B cell (primary cell): Measurements from ENCODE around the gene AFF2. TPM values are rescaled to one million over a fixed set of nuclear protein-coding genes. Genes with fewer than 3 reads are reported as not detected.

Experiments used
- ATAC-seq: fragments of 200-7000 bp; cut with Tn5 transposase; one replicate; pipeline ENCODE4 v1.10.0; 2021; ENCODE audit warnings: low read depth, mild to moderate bottlenecking, moderate number of reproducible peaks, moderate library complexity
- CTCF ChIA-PET: fragments of 350-600 bp; sonication (Branson Sonifier 250); formaldehyde crosslinking; loops from one replicate; lab custom pipeline; 2021; ENCODE audit warnings: antibody characterized with exemption, inconsistent platforms; lab: Charles Lee
- POLR2A ChIA-PET: fragments of 350-600 bp; sonication (Branson Sonifier 250); formaldehyde crosslinking; loops from one replicate; lab custom pipeline; 2021; ENCODE audit warnings: antibody characterized with exemption; lab: Charles Lee
- DNase-seq: peaks from one replicate; pipeline ENCODE4 v3.0.0; 2013
- H2AFZ ChIP-seq: 2 replicates; pipeline ENCODE4 v1.6.1; 2012; ENCODE audit warnings: mild to moderate bottlenecking, low read depth, low read length; ENCODE audit not compliant: insufficient read depth, poor library complexity, severe bottlenecking
- H3K27ac ChIP-seq, 2 donors: 1 replicate in 1 of 2; 2 replicates in 1 of 2; pipeline ENCODE4 v1.5.1; 2012 to 2013; ENCODE audit warnings: low read length in 2 of 2, mild to moderate bottlenecking in 2 of 2, moderate library complexity in 1 of 2
- H3K27me3 ChIP-seq, 4 experiments: fragments of 200-600 bp in 1 of 4; sonication (generic) in 1 of 4; replicated peaks in 1 of 4; 1 replicate in 2 of 4; 2 replicates in 2 of 4; pipeline versions ENCODE4 v1.6.1 to v1.7.0; 2013 to 2016; ENCODE audit warnings: low read length in 3 of 4, mild to moderate bottlenecking in 2 of 4, mixed read lengths in 1 of 4, moderate library complexity in 1 of 4; ENCODE audit not compliant: insufficient read depth in 4 of 4, control insufficient read depth in 3 of 4; ENCODE audit errors: control extremely low read depth in 1 of 4
- H3K36me3 ChIP-seq, 2 experiments: replicated peaks in 1 of 2; 1 replicate in 1 of 2; 2 replicates in 1 of 2; pipeline versions ENCODE4 v1.6.1 to v1.7.1; 2013; ENCODE audit warnings: low read length in 1 of 2; ENCODE audit not compliant: insufficient read depth in 2 of 2, control insufficient read depth in 1 of 2; ENCODE audit errors: control extremely low read depth in 1 of 2, extremely low read depth in 1 of 2
- H3K4me1 ChIP-seq, 2 donors: fragments of 200-600 bp in 1 of 2; sonication (generic) in 1 of 2; 1 replicate in 1 of 2; 2 replicates in 1 of 2; pipeline versions ENCODE4 v1.5.1 to v1.6.1; 2013 to 2017; ENCODE audit warnings: low read length in 2 of 2; ENCODE audit not compliant: control insufficient read depth in 2 of 2, insufficient read depth in 2 of 2
- H3K4me2 ChIP-seq: replicated peaks from 2 replicates; pipeline ENCODE3; 2012; ENCODE audit warnings: mild to moderate bottlenecking, low read depth, low read length; ENCODE audit not compliant: poor library complexity, severe bottlenecking
- H3K4me3 ChIP-seq, 5 experiments: fragments of 200-600 bp in 1 of 5; sonication (generic) in 1 of 5; 1 replicate in 3 of 5; 2 replicates in 2 of 5; pipeline versions ENCODE4 v1.5.1 to v1.7.0; 2011 to 2016; ENCODE audit warnings: low read length in 4 of 5, mild to moderate bottlenecking in 4 of 5, low read depth in 2 of 5, control low read depth in 1 of 5, moderate library complexity in 1 of 5; ENCODE audit not compliant: insufficient read depth in 1 of 5; ENCODE audit errors: control extremely low read depth in 1 of 5, extremely low read depth in 1 of 5
- H3K79me2 ChIP-seq: fragments of 200-600 bp; sonication (generic); one replicate; pipeline ENCODE4 v1.6.0; 2016; ENCODE audit warnings: low read length; ENCODE audit not compliant: control insufficient read depth, insufficient read depth
- H3K9ac ChIP-seq: fragments of 200-600 bp; sonication (generic); 2 replicates; pipeline ENCODE4 v1.6.1; 2017; ENCODE audit warnings: mild to moderate bottlenecking, low read length, moderate library complexity
- H3K9me3 ChIP-seq, 3 donors: one replicate each; pipeline versions ENCODE4 v1.6.1 to v1.7.1; 2013; ENCODE audit warnings: low read length in 2 of 3; ENCODE audit not compliant: control insufficient read depth in 2 of 3, insufficient read depth in 1 of 3; ENCODE audit errors: control extremely low read depth in 1 of 3
- H4K20me1 ChIP-seq: 2 replicates; pipeline ENCODE4 v1.6.0; 2012; ENCODE audit warnings: mild to moderate bottlenecking, low read length; ENCODE audit not compliant: insufficient read depth, control insufficient read depth, poor library complexity, severe bottlenecking
- H3K27ac Mint-ChIP-seq: one replicate; pipeline ENCODE4 v1.8.0; 2021; ENCODE audit warnings: mixed read lengths
- H3K27me3 Mint-ChIP-seq: one replicate; pipeline ENCODE4 v1.8.0; 2021; ENCODE audit warnings: mixed read lengths
- H3K4me1 Mint-ChIP-seq: one replicate; pipeline ENCODE4 v1.8.0; 2021; ENCODE audit warnings: mixed read lengths
- H3K4me3 Mint-ChIP-seq: one replicate; pipeline ENCODE4 v1.8.0; 2021; ENCODE audit warnings: mixed read lengths
- H3K9me3 Mint-ChIP-seq: one replicate; pipeline ENCODE4 v1.8.0; 2022; ENCODE audit warnings: mixed read lengths; ENCODE audit not compliant: insufficient read depth
- WGBS: methylation state at CpG from one replicate; pipeline ENCODE4 v1.1.5; 2013; ENCODE audit warnings: missing lambda C conversion rate; ENCODE audit not compliant: insufficient coverage; 5-methylcytosine and 5-hydroxymethylcytosine counted together
- intact Hi-C: fragments of 100-400 bp; cut with micrococcal nuclease; formaldehyde crosslinking; loops from one replicate; pipeline ENCODE4 v1.10.0; 2022
- polyA plus RNA-seq: library from polyadenylated mRNA; depleted of rRNA; stranded (reverse); fragments of >200 nt; gene quantifications from 2 replicates; pipeline ENCODE4 v1.2.3, GENCODE V29; 2012
- total RNA-seq, 2 donors: library from RNA; stranded (reverse); fragments of 120-200 nt in 1 of 2; gene quantifications; 1 replicate in 1 of 2; 2 replicates in 1 of 2; pipeline versions ENCODE4 v1.2.3 to v1.2.4, GENCODE V29; 2013 to 2022
- TF ChIP-seq, protein P1 (sequence below): fragments of 200-600 bp; IDR thresholded peaks from one replicate; pipeline ENCODE4 v1.8.0; 2022; ENCODE audit warnings: antibody characterized with exemption, mild to moderate bottlenecking

The AFF2 gene
- total and polyA plus RNA-seq, 2 donors (not counting 1 experiment from before 2014, with no cell fraction given), result 0.06 to 12.0 TPM

DNA sequence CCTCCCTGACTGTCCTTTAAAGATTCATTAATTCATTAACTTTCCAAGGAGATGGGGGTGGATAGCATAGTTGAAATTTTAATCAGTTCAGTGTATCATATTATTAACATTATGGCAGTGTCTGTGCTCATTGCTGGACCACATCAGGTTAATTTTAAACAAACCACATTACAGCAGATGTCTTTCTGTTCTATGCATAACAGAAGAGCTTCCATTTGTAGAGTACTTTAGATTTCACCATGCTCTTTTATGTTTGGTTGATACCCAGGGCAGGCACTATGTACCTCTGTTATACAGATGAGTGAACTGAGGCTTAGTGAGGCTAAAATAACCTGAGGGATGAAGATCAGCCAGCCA lies 41.1 kb downstream of the AFF2 start:
- DNase-seq (no peak), ATAC-seq (no peak)
- H3K79me2 ChIP-seq, result no peaks in the 10 kb centered on the region
- no peaks in the 10 kb centered on the region for H3K27me3 ChIP-seq
- ChIA-PET CTCF (interaction anchor here (2.7 kb wide), 1 partner anchor 11 kb away, joined by 8 read pairs; no protein-coding TSS in a partner anchor), POLR2A (no interaction called here)
- no peak overlapping the region for H3K4me3 ChIP-seq
- peaks cover 26 to 27% of the 10 kb centered on the region in 2 donors for H3K4me1 ChIP-seq
- no peak overlapping the region for H2AFZ ChIP-seq
- no peak overlapping the region for H3K27ac ChIP-seq
- no peaks in the 10 kb centered on the region for H3K36me3 ChIP-seq
- H3K4me3 Mint-ChIP-seq, result no peak overlapping the region
- TF ChIP-seq, protein P1, sequence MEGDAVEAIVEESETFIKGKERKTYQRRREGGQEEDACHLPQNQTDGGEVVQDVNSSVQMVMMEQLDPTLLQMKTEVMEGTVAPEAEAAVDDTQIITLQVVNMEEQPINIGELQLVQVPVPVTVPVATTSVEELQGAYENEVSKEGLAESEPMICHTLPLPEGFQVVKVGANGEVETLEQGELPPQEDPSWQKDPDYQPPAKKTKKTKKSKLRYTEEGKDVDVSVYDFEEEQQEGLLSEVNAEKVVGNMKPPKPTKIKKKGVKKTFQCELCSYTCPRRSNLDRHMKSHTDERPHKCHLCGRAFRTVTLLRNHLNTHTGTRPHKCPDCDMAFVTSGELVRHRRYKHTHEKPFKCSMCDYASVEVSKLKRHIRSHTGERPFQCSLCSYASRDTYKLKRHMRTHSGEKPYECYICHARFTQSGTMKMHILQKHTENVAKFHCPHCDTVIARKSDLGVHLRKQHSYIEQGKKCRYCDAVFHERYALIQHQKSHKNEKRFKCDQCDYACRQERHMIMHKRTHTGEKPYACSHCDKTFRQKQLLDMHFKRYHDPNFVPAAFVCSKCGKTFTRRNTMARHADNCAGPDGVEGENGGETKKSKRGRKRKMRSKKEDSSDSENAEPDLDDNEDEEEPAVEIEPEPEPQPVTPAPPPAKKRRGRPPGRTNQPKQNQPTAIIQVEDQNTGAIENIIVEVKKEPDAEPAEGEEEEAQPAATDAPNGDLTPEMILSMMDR, result no peak
- peaks cover 46% of the 10 kb centered on the region for H3K4me1 Mint-ChIP-seq
- no peaks in the 10 kb centered on the region for H3K9me3 ChIP-seq
- no peak overlapping the region for H3K9ac ChIP-seq
- no peaks in the 10 kb centered on the region for H3K27me3 Mint-ChIP-seq
- peak overlapping the region; percentile 46 for H3K4me2 ChIP-seq
- H3K27ac Mint-ChIP-seq, result no peak overlapping the region
- H4K20me1 ChIP-seq, result no peaks in the 10 kb centered on the region
- intact Hi-C loops, result no loop called here
- H3K9me3 Mint-ChIP-seq, result no peaks in the 10 kb centered on the region

DNA sequence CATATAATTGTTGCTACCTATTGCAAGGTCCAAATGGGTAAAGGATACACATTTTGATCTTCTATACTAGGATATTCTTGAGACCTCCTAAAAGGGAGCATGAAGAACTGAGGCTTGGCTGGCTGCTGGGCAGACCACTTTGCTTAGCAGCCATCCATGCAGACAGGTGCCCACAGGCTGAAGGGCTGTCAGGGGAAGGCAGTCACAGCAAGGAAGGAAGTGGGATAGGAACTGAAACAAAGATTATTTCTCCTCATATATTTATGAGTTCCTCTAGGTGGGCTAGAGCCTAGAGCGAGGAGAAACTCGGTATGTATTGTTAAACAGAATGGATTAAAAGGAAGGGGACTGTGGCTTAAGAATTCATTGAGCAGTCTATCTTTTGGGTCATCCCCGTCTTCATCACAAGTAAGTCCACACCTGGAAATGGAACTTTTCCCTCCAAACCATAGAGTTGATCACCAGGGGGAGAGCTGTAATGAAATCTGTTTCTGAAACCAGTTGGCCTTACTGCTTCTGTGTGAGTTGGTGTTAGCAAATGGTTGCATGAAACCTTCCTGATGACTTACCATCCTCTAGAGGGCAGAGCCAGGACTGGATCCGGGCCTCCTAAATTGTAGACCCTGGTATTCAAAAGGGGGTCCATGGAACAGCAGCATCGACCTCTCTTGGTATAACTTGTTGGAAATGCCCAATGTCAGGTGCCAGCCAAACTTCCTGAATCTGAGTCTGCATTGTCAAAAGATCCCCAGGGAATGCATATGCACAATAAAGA lies 42.3 kb downstream of the AFF2 start:
- DNase-seq (peak; percentile 49), ATAC-seq (peak; percentile 58)
- Histone ChIP-seq H3K27ac (peak overlapping the region in 1 of 2 donors; percentile 10), H3K4me3 (no peak overlapping the region), H3K4me1 (peaks cover 26 to 27% of the 10 kb centered on the region in 2 donors), H3K36me3 (no peaks in the 10 kb centered on the region), H3K9ac (no peak overlapping the region), H3K27me3 (no peaks in the 10 kb centered on the region), H3K79me2 (no peaks in the 10 kb centered on the region), H3K4me2 (peak overlapping the region; percentile 46), H4K20me1 (no peaks in the 10 kb centered on the region), H2AFZ (no peak overlapping the region), H3K9me3 (no peaks in the 10 kb centered on the region)
- no peaks in the 10 kb centered on the region for H3K9me3 Mint-ChIP-seq
- ChIA-PET POLR2A (no interaction called here), CTCF (interaction anchor here (0.6 kb wide), 1 partner anchor 14 kb away, joined by 4 read pairs; no protein-coding TSS in a partner anchor)
- TF ChIP-seq, protein P1, result no peak
- H3K27ac Mint-ChIP-seq, result peak overlapping the region; percentile 7
- H3K4me1 Mint-ChIP-seq, result peaks cover 46% of the 10 kb centered on the region
- 51% methylated on average over 2 of the region's 5 CpGs for WGBS
- intact Hi-C loops, result no loop called here
- peak overlapping the region; percentile 62 for H3K4me3 Mint-ChIP-seq
- no peaks in the 10 kb centered on the region for H3K27me3 Mint-ChIP-seq
